B cell (primary cell): Measurements from ENCODE around the gene TBX10. TPM values are rescaled to one million over a fixed set of nuclear protein-coding genes. Genes with fewer than 3 reads are reported as not detected.

Source experiments
- ATAC-seq: fragments of 200-7000 bp; cut with Tn5 transposase; one replicate; pipeline ENCODE4 v1.10.0; 2021; ENCODE audit warnings: low read depth, mild to moderate bottlenecking, moderate number of reproducible peaks, moderate library complexity
- CTCF ChIA-PET: fragments of 350-600 bp; sonication (Branson Sonifier 250); formaldehyde crosslinking; loops from one replicate; lab custom pipeline; 2021; ENCODE audit warnings: antibody characterized with exemption, inconsistent platforms; lab: Charles Lee
- POLR2A ChIA-PET: fragments of 350-600 bp; sonication (Branson Sonifier 250); formaldehyde crosslinking; loops from one replicate; lab custom pipeline; 2021; ENCODE audit warnings: antibody characterized with exemption; lab: Charles Lee
- DNase-seq: peaks from one replicate; pipeline ENCODE4 v3.0.0; 2013
- H2AFZ ChIP-seq: 2 replicates; pipeline ENCODE4 v1.6.1; 2012; ENCODE audit warnings: mild to moderate bottlenecking, low read depth, low read length; ENCODE audit not compliant: insufficient read depth, poor library complexity, severe bottlenecking
- H3K27ac ChIP-seq, 2 donors: 1 replicate in 1 of 2; 2 replicates in 1 of 2; pipeline ENCODE4 v1.5.1; 2012 to 2013; ENCODE audit warnings: low read length in 2 of 2, mild to moderate bottlenecking in 2 of 2, moderate library complexity in 1 of 2
- H3K27me3 ChIP-seq, 4 experiments: fragments of 200-600 bp in 1 of 4; sonication (generic) in 1 of 4; replicated peaks in 1 of 4; 1 replicate in 2 of 4; 2 replicates in 2 of 4; pipeline versions ENCODE4 v1.6.1 to v1.7.0; 2013 to 2016; ENCODE audit warnings: low read length in 3 of 4, mild to moderate bottlenecking in 2 of 4, mixed read lengths in 1 of 4, moderate library complexity in 1 of 4; ENCODE audit not compliant: insufficient read depth in 4 of 4, control insufficient read depth in 3 of 4; ENCODE audit errors: control extremely low read depth in 1 of 4
- H3K36me3 ChIP-seq, 2 experiments: replicated peaks in 1 of 2; 1 replicate in 1 of 2; 2 replicates in 1 of 2; pipeline versions ENCODE4 v1.6.1 to v1.7.1; 2013; ENCODE audit warnings: low read length in 1 of 2; ENCODE audit not compliant: insufficient read depth in 2 of 2, control insufficient read depth in 1 of 2; ENCODE audit errors: control extremely low read depth in 1 of 2, extremely low read depth in 1 of 2
- H3K4me1 ChIP-seq, 2 donors: fragments of 200-600 bp in 1 of 2; sonication (generic) in 1 of 2; 1 replicate in 1 of 2; 2 replicates in 1 of 2; pipeline versions ENCODE4 v1.5.1 to v1.6.1; 2013 to 2017; ENCODE audit warnings: low read length in 2 of 2; ENCODE audit not compliant: control insufficient read depth in 2 of 2, insufficient read depth in 2 of 2
- H3K4me2 ChIP-seq: replicated peaks from 2 replicates; pipeline ENCODE3; 2012; ENCODE audit warnings: mild to moderate bottlenecking, low read depth, low read length; ENCODE audit not compliant: poor library complexity, severe bottlenecking
- H3K4me3 ChIP-seq, 5 experiments: fragments of 200-600 bp in 1 of 5; sonication (generic) in 1 of 5; 1 replicate in 3 of 5; 2 replicates in 2 of 5; pipeline versions ENCODE4 v1.5.1 to v1.7.0; 2011 to 2016; ENCODE audit warnings: low read length in 4 of 5, mild to moderate bottlenecking in 4 of 5, low read depth in 2 of 5, control low read depth in 1 of 5, moderate library complexity in 1 of 5; ENCODE audit not compliant: insufficient read depth in 1 of 5; ENCODE audit errors: control extremely low read depth in 1 of 5, extremely low read depth in 1 of 5
- H3K79me2 ChIP-seq: fragments of 200-600 bp; sonication (generic); one replicate; pipeline ENCODE4 v1.6.0; 2016; ENCODE audit warnings: low read length; ENCODE audit not compliant: control insufficient read depth, insufficient read depth
- H3K9ac ChIP-seq: fragments of 200-600 bp; sonication (generic); 2 replicates; pipeline ENCODE4 v1.6.1; 2017; ENCODE audit warnings: mild to moderate bottlenecking, low read length, moderate library complexity
- H3K9me3 ChIP-seq, 3 donors: one replicate each; pipeline versions ENCODE4 v1.6.1 to v1.7.1; 2013; ENCODE audit warnings: low read length in 2 of 3; ENCODE audit not compliant: control insufficient read depth in 2 of 3, insufficient read depth in 1 of 3; ENCODE audit errors: control extremely low read depth in 1 of 3
- H4K20me1 ChIP-seq: 2 replicates; pipeline ENCODE4 v1.6.0; 2012; ENCODE audit warnings: mild to moderate bottlenecking, low read length; ENCODE audit not compliant: insufficient read depth, control insufficient read depth, poor library complexity, severe bottlenecking
- H3K27ac Mint-ChIP-seq: one replicate; pipeline ENCODE4 v1.8.0; 2021; ENCODE audit warnings: mixed read lengths
- H3K27me3 Mint-ChIP-seq: one replicate; pipeline ENCODE4 v1.8.0; 2021; ENCODE audit warnings: mixed read lengths
- H3K4me1 Mint-ChIP-seq: one replicate; pipeline ENCODE4 v1.8.0; 2021; ENCODE audit warnings: mixed read lengths
- H3K4me3 Mint-ChIP-seq: one replicate; pipeline ENCODE4 v1.8.0; 2021; ENCODE audit warnings: mixed read lengths
- H3K9me3 Mint-ChIP-seq: one replicate; pipeline ENCODE4 v1.8.0; 2022; ENCODE audit warnings: mixed read lengths; ENCODE audit not compliant: insufficient read depth
- CTCF ChIP-seq: fragments of 200-600 bp; IDR thresholded peaks from one replicate; pipeline ENCODE4 v1.8.0; 2022; ENCODE audit warnings: antibody characterized with exemption, mild to moderate bottlenecking
- EZH2 ChIP-seq: IDR thresholded peaks from 2 replicates; pipeline ENCODE4 v1.6.1; 2012; ENCODE audit warnings: borderline replicate concordance, low read depth, mild to moderate bottlenecking, moderate library complexity, low read length; ENCODE audit not compliant: insufficient read depth, poor library complexity, severe bottlenecking
- WGBS: methylation state at CpG from one replicate; pipeline ENCODE4 v1.1.5; 2013; ENCODE audit warnings: missing lambda C conversion rate; ENCODE audit not compliant: insufficient coverage; 5-methylcytosine and 5-hydroxymethylcytosine counted together
- intact Hi-C: fragments of 100-400 bp; cut with micrococcal nuclease; formaldehyde crosslinking; loops from one replicate; pipeline ENCODE4 v1.10.0; 2022
- polyA plus RNA-seq: library from polyadenylated mRNA; depleted of rRNA; stranded (reverse); fragments of >200 nt; gene quantifications from 2 replicates; pipeline ENCODE4 v1.2.3, GENCODE V29; 2012
- total RNA-seq, 2 donors: library from RNA; stranded (reverse); fragments of 120-200 nt in 1 of 2; gene quantifications; 1 replicate in 1 of 2; 2 replicates in 1 of 2; pipeline versions ENCODE4 v1.2.3 to v1.2.4, GENCODE V29; 2013 to 2022

Gene TBX10
- total and polyA plus RNA-seq, 2 donors (not counting 1 experiment from before 2014, with no cell fraction given): not detected

- Mint-ChIP-seq H3K27me3 (no peaks in the 10 kb centered on the region), H3K9me3 (peaks cover 3% of the 10 kb centered on the region), H3K4me1 (peaks cover 69% of the 10 kb centered on the region), H3K27ac (peak overlapping the region; percentile 100), H3K4me3 (peak overlapping the region; percentile 75)
- Histone ChIP-seq H3K4me1 (peaks cover 71 to 78% of the 10 kb centered on the region in 2 donors), H3K4me3 (no peak overlapping the region), H3K79me2 (no peaks in the 10 kb centered on the region), H3K27me3 (no peaks in the 10 kb centered on the region), H4K20me1 (no peaks in the 10 kb centered on the region), H3K27ac (peak overlapping the region; percentile 85 to 91), H3K36me3 (no peaks in the 10 kb centered on the region), H3K9ac (no peak overlapping the region), H3K9me3 (peaks cover 0 to 7% (median 0%) of the 10 kb centered on the region in 3 donors), H3K4me2 (peak overlapping the region; percentile 94), H2AFZ (no peak overlapping the region)
- CTCF ChIA-PET: interaction anchor here (0.9 to 3.6 kb wide), 8 partner anchors 8 to 51 kb away, joined by 3 to 30 read pairs (median 10); partner anchors contain the start of gene NUDT8
- POLR2A ChIA-PET: interaction anchor here (1.1 to 1.8 kb wide), 6 partner anchors 22 to 117 kb away, joined by 3 to 6 read pairs (median 5); partner anchors contain the start of genes NUDT8 and TMEM134
- DNase-seq (peak; percentile 73), ATAC-seq (no peak)
- intact Hi-C loops: loop anchor here (10.0 kb wide), 2 partner anchors 180 to 320 kb away; partner anchors contain the start of genes GRK2, PPP1CA and TBC1D10C
- TF ChIP-seq CTCF (no peak), EZH2 (no peak)
- WGBS: 88% methylated on average over 18 of the region's 21 CpGs
Observed at GRCh38 chr11:67584881-67585873, 54.4 kb downstream of the TBX10 start.
